ENCODE data around the gene RHBDD2. TPM values are rescaled to one million over a fixed set of nuclear protein-coding genes. Genes with fewer than 3 reads are reported as not detected.

RHBDD2 gene
- total and polyA plus RNA-seq, 9 of the 15 experiments (the other 6 are each of a cell fraction or from before 2014, with no cell fraction given), result 3.3 to 36.7 (median 17.9) TPM

DNA sequence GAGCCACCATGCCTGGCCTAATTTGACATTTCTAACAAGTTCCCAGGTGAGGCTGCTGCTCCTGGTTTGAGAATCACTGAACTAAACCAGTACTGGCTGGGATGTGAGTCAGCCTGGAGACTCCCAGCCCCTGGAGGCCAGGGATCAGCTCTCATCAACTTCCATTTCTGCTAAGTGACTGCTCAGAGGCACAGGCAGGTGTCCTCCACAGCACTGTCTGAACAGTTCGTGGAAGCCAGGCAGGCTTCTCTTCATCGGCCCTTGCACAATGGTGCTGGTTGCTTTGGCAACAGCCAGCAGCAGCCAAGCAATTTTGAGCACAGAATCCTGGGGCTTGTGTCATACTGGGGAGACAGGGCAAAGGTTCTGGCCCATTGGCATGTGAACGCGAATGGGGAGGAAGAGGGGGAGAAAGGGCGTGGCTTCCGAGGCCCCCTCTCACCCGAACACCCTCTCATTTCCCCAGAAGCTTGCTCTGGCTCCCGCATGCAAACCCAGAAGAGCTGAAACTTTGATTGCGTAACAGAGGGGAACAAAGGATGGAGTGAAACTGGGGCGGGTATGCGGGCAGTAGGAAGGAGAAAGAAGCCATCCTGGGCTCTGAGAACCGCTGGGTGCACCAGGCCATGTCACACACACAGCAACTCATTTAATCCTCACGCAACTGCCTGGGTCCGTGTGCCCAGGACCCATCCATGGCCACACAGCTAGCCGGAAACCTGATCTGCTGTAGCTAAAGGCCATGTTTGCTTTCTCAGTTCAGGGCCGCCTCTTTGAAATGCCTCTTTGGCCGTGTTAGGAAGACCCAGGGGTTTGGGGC lies 27.2 kb downstream of the RHBDD2 start (continued):
- no peak for TF ChIP-seq TBL1XR1 (IDR thresholded peaks at IDR 0.05; ENCODE audit: low read length in 2 of 2)
- no peak for TF ChIP-seq THRAP3 (IDR thresholded peaks at IDR 0.05; ENCODE audit: borderline replicate concordance)
- no peak for TF ChIP-seq ZNF77 (CRISPR knock-in tag; IDR thresholded peaks at IDR 0.05)
- no peak for TF ChIP-seq NR4A1 (CRISPR knock-in tag; IDR thresholded peaks at IDR 0.05)
- no peak for TF ChIP-seq NR4A1 (tag; IDR thresholded peaks at IDR 0.05)
- no peak for TF ChIP-seq CSDE1 (IDR thresholded peaks at IDR 0.05)
- TF ChIP-seq ZFP36 (IDR thresholded peaks at IDR 0.05; ENCODE audit: low read depth, low read length, partially characterized antibody), result peak; percentile 51
- TF ChIP-seq, protein P1, sequence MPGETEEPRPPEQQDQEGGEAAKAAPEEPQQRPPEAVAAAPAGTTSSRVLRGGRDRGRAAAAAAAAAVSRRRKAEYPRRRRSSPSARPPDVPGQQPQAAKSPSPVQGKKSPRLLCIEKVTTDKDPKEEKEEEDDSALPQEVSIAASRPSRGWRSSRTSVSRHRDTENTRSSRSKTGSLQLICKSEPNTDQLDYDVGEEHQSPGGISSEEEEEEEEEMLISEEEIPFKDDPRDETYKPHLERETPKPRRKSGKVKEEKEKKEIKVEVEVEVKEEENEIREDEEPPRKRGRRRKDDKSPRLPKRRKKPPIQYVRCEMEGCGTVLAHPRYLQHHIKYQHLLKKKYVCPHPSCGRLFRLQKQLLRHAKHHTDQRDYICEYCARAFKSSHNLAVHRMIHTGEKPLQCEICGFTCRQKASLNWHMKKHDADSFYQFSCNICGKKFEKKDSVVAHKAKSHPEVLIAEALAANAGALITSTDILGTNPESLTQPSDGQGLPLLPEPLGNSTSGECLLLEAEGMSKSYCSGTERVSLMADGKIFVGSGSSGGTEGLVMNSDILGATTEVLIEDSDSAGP (CRISPR knock-in tag; IDR thresholded peaks at IDR 0.05), result no peak
- peak; percentile 80 for TF ChIP-seq RFX1 (IDR thresholded peaks at IDR 0.05)
- no peak for TF ChIP-seq SNIP1 (IDR thresholded peaks at IDR 0.05; ENCODE audit: low read depth)
- TF ChIP-seq RCOR1 (IDR thresholded peaks at IDR 0.05; ENCODE audit: borderline replicate concordance in 1 of 2, low read depth in 2 of 2, low read length in 2 of 2), result no peak
- peak; percentile 66 for TF ChIP-seq RBM25 (IDR thresholded peaks at IDR 0.05; ENCODE audit: low read depth, low read length, severe bottlenecking)
- TF ChIP-seq ZNF174 (CRISPR knock-in tag; IDR thresholded peaks at IDR 0.05), result no peak
- no peak for TF ChIP-seq ZNF143 (CRISPR knock-in tag; IDR thresholded peaks at IDR 0.05)

All from K562 (cell line).